ENCODE measurements around the gene N4BP2.

- no peak for TF ChIP-seq CTCF (IDR thresholded peaks at IDR 0.05)
- no peak for TF ChIP-seq POLR2A (IDR thresholded peaks at IDR 0.05)
Measured at GRCh38 chr4:40066651-40067050, 10.0 kb downstream of the N4BP2 start.
